ENCODE results near the gene PHF2.

DNA sequence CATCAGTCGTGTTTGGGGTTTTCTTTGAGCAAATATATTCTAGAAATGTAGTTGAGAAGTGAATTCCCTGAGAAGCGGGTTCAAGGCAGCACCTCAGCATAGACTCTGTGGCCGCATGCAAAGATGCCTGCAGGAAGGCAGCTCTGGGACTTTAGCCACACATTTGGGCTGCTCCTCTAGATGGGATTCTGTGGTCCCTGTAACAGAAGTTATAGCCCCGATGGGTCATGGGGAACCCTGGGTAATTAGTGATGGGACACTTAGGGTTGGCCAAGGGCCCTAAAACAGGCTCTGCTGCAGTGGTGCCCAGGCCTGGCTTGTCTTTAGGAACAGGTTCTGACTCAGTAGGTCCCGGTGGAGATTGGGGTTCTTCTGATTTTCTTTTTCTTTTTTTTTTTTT, 36.8 kb downstream of the PHF2 start:
- TF ChIP-seq, protein P1, sequence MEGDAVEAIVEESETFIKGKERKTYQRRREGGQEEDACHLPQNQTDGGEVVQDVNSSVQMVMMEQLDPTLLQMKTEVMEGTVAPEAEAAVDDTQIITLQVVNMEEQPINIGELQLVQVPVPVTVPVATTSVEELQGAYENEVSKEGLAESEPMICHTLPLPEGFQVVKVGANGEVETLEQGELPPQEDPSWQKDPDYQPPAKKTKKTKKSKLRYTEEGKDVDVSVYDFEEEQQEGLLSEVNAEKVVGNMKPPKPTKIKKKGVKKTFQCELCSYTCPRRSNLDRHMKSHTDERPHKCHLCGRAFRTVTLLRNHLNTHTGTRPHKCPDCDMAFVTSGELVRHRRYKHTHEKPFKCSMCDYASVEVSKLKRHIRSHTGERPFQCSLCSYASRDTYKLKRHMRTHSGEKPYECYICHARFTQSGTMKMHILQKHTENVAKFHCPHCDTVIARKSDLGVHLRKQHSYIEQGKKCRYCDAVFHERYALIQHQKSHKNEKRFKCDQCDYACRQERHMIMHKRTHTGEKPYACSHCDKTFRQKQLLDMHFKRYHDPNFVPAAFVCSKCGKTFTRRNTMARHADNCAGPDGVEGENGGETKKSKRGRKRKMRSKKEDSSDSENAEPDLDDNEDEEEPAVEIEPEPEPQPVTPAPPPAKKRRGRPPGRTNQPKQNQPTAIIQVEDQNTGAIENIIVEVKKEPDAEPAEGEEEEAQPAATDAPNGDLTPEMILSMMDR (IDR thresholded peaks at IDR 0.05), result no peak
- TF ChIP-seq POLR2AphosphoS5 (IDR thresholded peaks at IDR 0.05) (no peak), EP300 (IDR thresholded peaks at IDR 0.05; ENCODE audit: low read depth) (no peak), POLR2A (IDR thresholded peaks at IDR 0.05) (no peak)
